ENCODE measurements around the gene ELP1.

- TF ChIP-seq CTCF (conservative IDR thresholded peaks at IDR 0.05; ENCODE audit: low read length), result no peak
- no peak for TF ChIP-seq EZH2phosphoT487 (IDR thresholded peaks at IDR 0.05; ENCODE audit: borderline replicate concordance)
Observed at GRCh38 chr9:108956631-108957026, 22.7 kb upstream of the ELP1 start.

Measured in Loucy (cell line).